DND-41 (cell line): ENCODE measurements around the gene RBM22.

Experiments used
- ATAC-seq: fragments of 200-7000 bp; cut with Tn5 transposase; 3 replicates; pipeline ENCODE4 v1.9.1; 2021; ENCODE audit warnings: low read depth; ENCODE audit not compliant: insufficient read depth
- DNase-seq: peaks from one replicate; pipeline ENCODE4 v3.0.0-alpha.2; 2020
- H2AFZ ChIP-seq: 2 replicates; pipeline ENCODE4 v1.6.0; 2012; ENCODE audit warnings: low read depth, low read length
- H3K27ac ChIP-seq: 2 replicates; pipeline ENCODE4 v1.5.1; 2012; ENCODE audit warnings: low read length, inconsistent platforms
- H3K27me3 ChIP-seq: fragments of 200-600 bp; sonication (generic); 2 replicates; pipeline ENCODE4 v1.6.0; 2012; ENCODE audit warnings: low read length, mild to moderate bottlenecking, inconsistent platforms; ENCODE audit not compliant: insufficient read depth, poor library complexity
- H3K36me3 ChIP-seq: 2 replicates; pipeline ENCODE4 v1.5.1; 2012; ENCODE audit warnings: low read length, inconsistent platforms; ENCODE audit not compliant: insufficient read depth
- H3K4me1 ChIP-seq: 2 replicates; pipeline ENCODE4 v1.5.1; 2012; ENCODE audit warnings: mild to moderate bottlenecking, low read length; ENCODE audit not compliant: insufficient read depth
- H3K4me2 ChIP-seq: 2 replicates; pipeline ENCODE4 v1.6.0; 2012; ENCODE audit warnings: mild to moderate bottlenecking, moderate library complexity, low read length, inconsistent platforms; ENCODE audit not compliant: insufficient read depth
- H3K4me3 ChIP-seq, 2 experiments: fragments of 200-600 bp in 1 of 2; shearing (Covaris generic) in 1 of 2; 2 replicates each; pipeline ENCODE4 v1.5.1; 2012 to 2016; ENCODE audit warnings: inconsistent platforms in 2 of 2, low read length in 2 of 2, mild to moderate bottlenecking in 2 of 2, low read depth in 1 of 2, moderate library complexity in 1 of 2
- H3K79me2 ChIP-seq: 2 replicates; pipeline ENCODE4 v1.6.0; 2012; ENCODE audit warnings: low read length, inconsistent platforms; ENCODE audit not compliant: insufficient read depth
- H3K9ac ChIP-seq: 2 replicates; pipeline ENCODE4 v1.6.0; 2012; ENCODE audit warnings: low read depth, mild to moderate bottlenecking, inconsistent platforms, low read length, moderate library complexity
- H3K9me3 ChIP-seq: 2 replicates; pipeline ENCODE4 v1.5.1; 2012; ENCODE audit warnings: low read length, moderate library complexity, mild to moderate bottlenecking, inconsistent platforms; ENCODE audit not compliant: insufficient read depth, severe bottlenecking
- H4K20me1 ChIP-seq: 2 replicates; pipeline ENCODE4 v1.6.0; 2012; ENCODE audit warnings: low read length; ENCODE audit not compliant: insufficient read depth
- CTCF ChIP-seq: IDR thresholded peaks from 2 replicates; pipeline ENCODE4 v1.5.1; 2012; ENCODE audit warnings: borderline replicate concordance, low read length, moderate library complexity, mild to moderate bottlenecking; ENCODE audit not compliant: poor library complexity, severe bottlenecking; ENCODE audit errors: extremely low read depth
- EZH2 ChIP-seq: IDR thresholded peaks from 3 replicates; pipeline ENCODE4 v1.6.1; 2012; ENCODE audit warnings: borderline replicate concordance, low read depth, mild to moderate bottlenecking, moderate library complexity, low read length, inconsistent platforms; ENCODE audit not compliant: severe bottlenecking

The RBM22 gene

GRCh38 chr5:150644058-150644457, 56.8 kb downstream of the RBM22 start:
- H3K4me3 ChIP-seq: no peak overlapping the region
- no peak overlapping the region for H3K9ac ChIP-seq
- no peaks in the 10 kb centered on the region for H3K9me3 ChIP-seq
- DNase-seq: no peak
- H3K79me2 ChIP-seq: no peaks in the 10 kb centered on the region
- H2AFZ ChIP-seq: no peak overlapping the region
- H3K36me3 ChIP-seq: no peaks in the 10 kb centered on the region
- H3K27me3 ChIP-seq: peaks cover 23% of the 10 kb centered on the region
- H4K20me1 ChIP-seq: no peaks in the 10 kb centered on the region
- no peaks in the 10 kb centered on the region for H3K4me1 ChIP-seq
- H3K4me2 ChIP-seq: no peak overlapping the region
- no peak for ATAC-seq
- no peak overlapping the region for H3K27ac ChIP-seq
- TF ChIP-seq CTCF (no peak), EZH2 (no peak)

- H3K79me2 ChIP-seq: no peaks in the 10 kb centered on the region
- ATAC-seq: no peak
- no peak for DNase-seq
- no peaks in the 10 kb centered on the region for H3K9me3 ChIP-seq
- no peak overlapping the region for H3K4me2 ChIP-seq
- H2AFZ ChIP-seq: no peak overlapping the region
- no peak overlapping the region for H3K4me3 ChIP-seq
- no peaks in the 10 kb centered on the region for H4K20me1 ChIP-seq
- no peaks in the 10 kb centered on the region for H3K4me1 ChIP-seq
- no peak overlapping the region for H3K27ac ChIP-seq
- no peak for TF ChIP-seq EZH2
- TF ChIP-seq CTCF: no peak
- H3K9ac ChIP-seq: no peak overlapping the region
- H3K36me3 ChIP-seq: no peaks in the 10 kb centered on the region
- H3K27me3 ChIP-seq: peaks cover 26% of the 10 kb centered on the region
Measured at GRCh38 chr5:150642991-150643710, 57.7 kb downstream of the RBM22 start.

- no peaks in the 10 kb centered on the region for H3K79me2 ChIP-seq
- no peaks in the 10 kb centered on the region for H3K4me1 ChIP-seq
- H3K9ac ChIP-seq: no peak overlapping the region
- no peaks in the 10 kb centered on the region for H3K9me3 ChIP-seq
- H3K27ac ChIP-seq: no peak overlapping the region
- DNase-seq: no peak
- H3K4me2 ChIP-seq: no peak overlapping the region
- H3K36me3 ChIP-seq: no peaks in the 10 kb centered on the region
- no peak for TF ChIP-seq EZH2
- no peak for TF ChIP-seq CTCF
- H4K20me1 ChIP-seq: no peaks in the 10 kb centered on the region
- peaks cover 26% of the 10 kb centered on the region for H3K27me3 ChIP-seq
- H3K4me3 ChIP-seq: no peak overlapping the region
- no peak overlapping the region for H2AFZ ChIP-seq
- ATAC-seq: no peak
Measured at GRCh38 chr5:150642567-150642927, 58.3 kb downstream of the RBM22 start.
